ENCODE measurements around the gene CAMK2G.

Gene CAMK2G

DNA sequence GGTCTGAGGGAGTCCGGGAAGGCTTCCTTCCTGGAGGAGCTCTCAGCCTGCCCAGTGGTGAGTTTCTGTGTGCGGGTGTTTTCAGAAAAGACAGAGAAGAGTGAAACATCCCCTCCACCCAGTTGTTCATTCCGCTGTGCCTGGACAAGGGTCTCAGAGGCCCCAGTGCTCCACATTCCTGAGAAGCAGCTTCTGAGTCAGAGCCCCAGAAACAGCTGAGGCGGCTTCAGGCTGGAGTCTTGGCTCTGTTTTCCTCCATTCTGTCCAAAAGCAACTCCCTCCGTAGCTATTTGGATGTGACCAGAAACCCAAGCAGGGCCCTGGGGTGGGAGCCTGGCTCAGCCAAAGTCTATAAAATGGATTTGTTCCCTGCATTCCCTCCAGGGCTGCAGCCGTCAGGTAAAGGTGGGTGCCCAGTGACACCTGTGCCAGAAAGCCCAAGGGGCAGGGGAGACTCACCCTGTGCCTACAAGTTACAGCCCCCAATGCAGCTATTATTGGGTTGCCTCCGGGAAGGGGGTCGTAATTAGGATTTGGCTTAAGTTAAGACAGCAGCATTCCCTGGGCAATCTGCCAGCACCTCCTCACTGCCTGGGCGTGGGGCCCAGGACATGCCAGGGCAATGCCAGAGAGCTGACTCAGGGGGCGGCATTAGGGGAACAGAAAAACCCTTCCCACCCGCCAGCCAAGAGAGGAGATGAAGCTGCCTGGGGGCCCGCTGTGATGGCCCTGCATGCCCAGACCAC, 13.1 kb upstream of the CAMK2G start:
- peak; percentile 83 for ATAC-seq
- TF ChIP-seq, protein P1, sequence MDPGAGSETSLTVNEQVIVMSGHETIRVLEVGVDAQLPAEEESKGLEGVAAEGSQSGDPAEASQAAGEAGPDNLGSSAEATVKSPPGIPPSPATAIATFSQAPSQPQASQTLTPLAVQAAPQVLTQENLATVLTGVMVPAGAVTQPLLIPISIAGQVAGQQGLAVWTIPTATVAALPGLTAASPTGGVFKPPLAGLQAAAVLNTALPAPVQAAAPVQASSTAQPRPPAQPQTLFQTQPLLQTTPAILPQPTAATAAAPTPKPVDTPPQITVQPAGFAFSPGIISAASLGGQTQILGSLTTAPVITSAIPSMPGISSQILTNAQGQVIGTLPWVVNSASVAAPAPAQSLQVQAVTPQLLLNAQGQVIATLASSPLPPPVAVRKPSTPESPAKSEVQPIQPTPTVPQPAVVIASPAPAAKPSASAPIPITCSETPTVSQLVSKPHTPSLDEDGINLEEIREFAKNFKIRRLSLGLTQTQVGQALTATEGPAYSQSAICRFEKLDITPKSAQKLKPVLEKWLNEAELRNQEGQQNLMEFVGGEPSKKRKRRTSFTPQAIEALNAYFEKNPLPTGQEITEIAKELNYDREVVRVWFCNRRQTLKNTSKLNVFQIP (CRISPR knock-in tag; IDR thresholded peaks at IDR 0.05; ENCODE audit: borderline replicate concordance, low read depth): no peak
- TF ChIP-seq ARNTL (CRISPR knock-in tag; IDR thresholded peaks at IDR 0.05; ENCODE audit: borderline replicate concordance, low read depth) (no peak), TCF4 (CRISPR knock-in tag; IDR thresholded peaks at IDR 0.05; ENCODE audit: borderline replicate concordance) (no peak), TOX (CRISPR knock-in tag; IDR thresholded peaks at IDR 0.05; ENCODE audit: borderline replicate concordance) (no peak), OSR1 (CRISPR knock-in tag; IDR thresholded peaks at IDR 0.05) (no peak), ISL1 (CRISPR knock-in tag; IDR thresholded peaks at IDR 0.05) (peak; percentile 46; the same call in 1 of the 2 replicates), CSDC2 (CRISPR knock-in tag; IDR thresholded peaks at IDR 0.05) (peak; percentile 81; the same call in 1 of the 2 replicates)

DNA sequence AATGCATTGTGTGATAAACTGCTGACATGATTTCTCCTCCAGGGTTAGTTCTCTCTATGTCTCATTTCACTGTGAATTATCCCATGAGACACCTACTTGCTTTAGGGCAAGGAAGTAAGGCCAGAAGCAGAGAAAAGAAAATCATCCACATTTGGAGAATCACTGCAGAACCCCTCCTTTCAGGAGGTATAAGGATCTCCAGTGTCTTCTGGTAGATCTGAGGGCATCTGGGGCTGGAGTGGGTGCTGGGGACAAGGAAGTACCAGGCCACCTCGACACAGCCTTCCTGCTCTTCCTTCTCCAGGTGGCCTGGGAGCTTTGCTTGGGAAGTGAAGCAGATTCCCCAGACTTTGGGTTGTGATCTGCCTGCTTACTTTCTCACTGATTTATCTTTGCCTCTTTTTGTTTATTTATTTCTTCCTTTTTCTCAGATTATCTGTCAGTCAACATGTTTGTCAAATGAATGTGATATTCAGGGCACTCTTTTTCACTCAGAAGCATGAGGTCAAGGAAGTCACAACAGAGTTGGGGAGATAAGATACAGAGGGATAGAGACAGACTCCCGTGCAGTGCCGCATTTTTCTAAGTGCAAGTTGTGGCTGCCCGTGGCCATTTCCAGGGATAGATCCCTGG, 12.4 kb upstream of the CAMK2G start:
- TF ChIP-seq, protein P2, sequence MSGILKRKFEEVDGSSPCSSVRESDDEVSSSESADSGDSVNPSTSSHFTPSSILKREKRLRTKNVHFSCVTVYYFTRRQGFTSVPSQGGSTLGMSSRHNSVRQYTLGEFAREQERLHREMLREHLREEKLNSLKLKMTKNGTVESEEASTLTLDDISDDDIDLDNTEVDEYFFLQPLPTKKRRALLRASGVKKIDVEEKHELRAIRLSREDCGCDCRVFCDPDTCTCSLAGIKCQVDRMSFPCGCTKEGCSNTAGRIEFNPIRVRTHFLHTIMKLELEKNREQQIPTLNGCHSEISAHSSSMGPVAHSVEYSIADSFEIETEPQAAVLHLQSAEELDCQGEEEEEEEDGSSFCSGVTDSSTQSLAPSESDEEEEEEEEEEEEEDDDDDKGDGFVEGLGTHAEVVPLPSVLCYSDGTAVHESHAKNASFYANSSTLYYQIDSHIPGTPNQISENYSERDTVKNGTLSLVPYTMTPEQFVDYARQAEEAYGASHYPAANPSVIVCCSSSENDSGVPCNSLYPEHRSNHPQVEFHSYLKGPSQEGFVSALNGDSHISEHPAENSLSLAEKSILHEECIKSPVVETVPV (CRISPR knock-in tag; IDR thresholded peaks at IDR 0.05): no peak
- TF ChIP-seq BACH2 (CRISPR knock-in tag; IDR thresholded peaks at IDR 0.05; ENCODE audit: borderline replicate concordance) (no peak), ZC3H10 (CRISPR knock-in tag; IDR thresholded peaks at IDR 0.05) (no peak), SNAI2 (CRISPR knock-in tag; IDR thresholded peaks at IDR 0.05) (no peak), ZNF8 (CRISPR knock-in tag; IDR thresholded peaks at IDR 0.05) (no peak), TOX (CRISPR knock-in tag; IDR thresholded peaks at IDR 0.05; ENCODE audit: borderline replicate concordance) (no peak), ZNF70 (CRISPR knock-in tag; IDR thresholded peaks at IDR 0.05) (no peak)
- TF ChIP-seq, protein P1 (CRISPR knock-in tag; IDR thresholded peaks at IDR 0.05; ENCODE audit: borderline replicate concordance, low read depth): no peak
- peak; percentile 48; the same call in 2 of the 3 replicates for ATAC-seq

DNA sequence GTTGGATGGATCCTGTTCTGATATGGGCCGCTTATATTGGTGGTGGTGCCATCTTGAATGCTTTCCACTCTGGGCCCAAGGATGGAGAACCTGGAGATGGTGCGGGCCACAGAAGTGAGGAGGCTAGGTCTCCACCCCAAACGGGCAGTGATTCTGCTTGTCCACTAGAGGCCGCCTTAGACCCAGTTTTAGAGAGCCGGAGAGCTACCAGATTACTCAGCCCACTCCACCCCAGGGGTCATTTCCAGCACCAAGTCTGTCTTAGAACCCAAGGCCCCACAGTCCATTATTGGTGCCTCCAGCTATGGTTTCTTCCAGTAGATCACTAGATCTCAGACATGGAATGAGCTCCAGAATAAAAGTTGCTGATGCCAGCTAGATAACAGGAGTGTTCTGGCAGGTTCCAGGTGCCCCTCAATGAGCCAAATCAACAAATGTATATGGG, 11.8 kb upstream of the CAMK2G start:
- peak; percentile 82 for ATAC-seq
- TF ChIP-seq, protein P3, sequence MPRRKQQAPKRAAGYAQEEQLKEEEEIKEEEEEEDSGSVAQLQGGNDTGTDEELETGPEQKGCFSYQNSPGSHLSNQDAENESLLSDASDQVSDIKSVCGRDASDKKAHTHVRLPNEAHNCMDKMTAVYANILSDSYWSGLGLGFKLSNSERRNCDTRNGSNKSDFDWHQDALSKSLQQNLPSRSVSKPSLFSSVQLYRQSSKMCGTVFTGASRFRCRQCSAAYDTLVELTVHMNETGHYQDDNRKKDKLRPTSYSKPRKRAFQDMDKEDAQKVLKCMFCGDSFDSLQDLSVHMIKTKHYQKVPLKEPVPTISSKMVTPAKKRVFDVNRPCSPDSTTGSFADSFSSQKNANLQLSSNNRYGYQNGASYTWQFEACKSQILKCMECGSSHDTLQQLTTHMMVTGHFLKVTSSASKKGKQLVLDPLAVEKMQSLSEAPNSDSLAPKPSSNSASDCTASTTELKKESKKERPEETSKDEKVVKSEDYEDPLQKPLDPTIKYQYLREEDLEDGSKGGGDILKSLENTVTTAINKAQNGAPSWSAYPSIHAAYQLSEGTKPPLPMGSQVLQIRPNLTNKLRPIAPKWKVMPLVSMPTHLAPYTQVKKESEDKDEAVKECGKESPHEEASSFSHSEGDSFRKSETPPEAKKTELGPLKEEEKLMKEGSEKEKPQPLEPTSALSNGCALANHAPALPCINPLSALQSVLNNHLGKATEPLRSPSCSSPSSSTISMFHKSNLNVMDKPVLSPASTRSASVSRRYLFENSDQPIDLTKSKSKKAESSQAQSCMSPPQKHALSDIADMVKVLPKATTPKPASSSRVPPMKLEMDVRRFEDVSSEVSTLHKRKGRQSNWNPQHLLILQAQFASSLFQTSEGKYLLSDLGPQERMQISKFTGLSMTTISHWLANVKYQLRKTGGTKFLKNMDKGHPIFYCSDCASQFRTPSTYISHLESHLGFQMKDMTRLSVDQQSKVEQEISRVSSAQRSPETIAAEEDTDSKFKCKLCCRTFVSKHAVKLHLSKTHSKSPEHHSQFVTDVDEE (CRISPR knock-in tag; IDR thresholded peaks at IDR 0.05): no peak
- TF ChIP-seq BACH2 (CRISPR knock-in tag; IDR thresholded peaks at IDR 0.05; ENCODE audit: borderline replicate concordance): no peak
- TF ChIP-seq ZNF70 (CRISPR knock-in tag; IDR thresholded peaks at IDR 0.05): no peak
- no peak for TF ChIP-seq RARB (CRISPR knock-in tag; IDR thresholded peaks at IDR 0.05)
- TF ChIP-seq ISL1 (CRISPR knock-in tag; IDR thresholded peaks at IDR 0.05): no peak
- no peak for TF ChIP-seq ZFP3 (CRISPR knock-in tag; IDR thresholded peaks at IDR 0.05)
- no peak for TF ChIP-seq ZNF565 (CRISPR knock-in tag; conservative IDR thresholded peaks at IDR 0.05; ENCODE audit: low read depth)
- no peak for TF ChIP-seq ARNTL (CRISPR knock-in tag; IDR thresholded peaks at IDR 0.05; ENCODE audit: borderline replicate concordance, low read depth)
- no peak for TF ChIP-seq ZC3H10 (CRISPR knock-in tag; IDR thresholded peaks at IDR 0.05)
- TF ChIP-seq, protein P4, sequence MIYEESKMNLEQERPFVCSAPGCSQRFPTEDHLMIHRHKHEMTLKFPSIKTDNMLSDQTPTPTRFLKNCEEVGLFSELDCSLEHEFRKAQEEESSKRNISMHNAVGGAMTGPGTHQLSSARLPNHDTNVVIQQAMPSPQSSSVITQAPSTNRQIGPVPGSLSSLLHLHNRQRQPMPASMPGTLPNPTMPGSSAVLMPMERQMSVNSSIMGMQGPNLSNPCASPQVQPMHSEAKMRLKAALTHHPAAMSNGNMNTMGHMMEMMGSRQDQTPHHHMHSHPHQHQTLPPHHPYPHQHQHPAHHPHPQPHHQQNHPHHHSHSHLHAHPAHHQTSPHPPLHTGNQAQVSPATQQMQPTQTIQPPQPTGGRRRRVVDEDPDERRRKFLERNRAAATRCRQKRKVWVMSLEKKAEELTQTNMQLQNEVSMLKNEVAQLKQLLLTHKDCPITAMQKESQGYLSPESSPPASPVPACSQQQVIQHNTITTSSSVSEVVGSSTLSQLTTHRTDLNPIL (CRISPR knock-in tag; IDR thresholded peaks at IDR 0.05; ENCODE audit: low read depth): no peak
- no peak for TF ChIP-seq SNAI2 (CRISPR knock-in tag; IDR thresholded peaks at IDR 0.05)
- no peak for TF ChIP-seq ZFP30 (CRISPR knock-in tag; IDR thresholded peaks at IDR 0.05)
- no peak for TF ChIP-seq GLIS3 (CRISPR knock-in tag; IDR thresholded peaks at IDR 0.05)
- no peak for TF ChIP-seq ESRRG (CRISPR knock-in tag; IDR thresholded peaks at IDR 0.05)
- TF ChIP-seq CSDC2 (CRISPR knock-in tag; IDR thresholded peaks at IDR 0.05): no peak
- no peak for TF ChIP-seq TOX (CRISPR knock-in tag; IDR thresholded peaks at IDR 0.05; ENCODE audit: borderline replicate concordance)
- TF ChIP-seq, protein P5, sequence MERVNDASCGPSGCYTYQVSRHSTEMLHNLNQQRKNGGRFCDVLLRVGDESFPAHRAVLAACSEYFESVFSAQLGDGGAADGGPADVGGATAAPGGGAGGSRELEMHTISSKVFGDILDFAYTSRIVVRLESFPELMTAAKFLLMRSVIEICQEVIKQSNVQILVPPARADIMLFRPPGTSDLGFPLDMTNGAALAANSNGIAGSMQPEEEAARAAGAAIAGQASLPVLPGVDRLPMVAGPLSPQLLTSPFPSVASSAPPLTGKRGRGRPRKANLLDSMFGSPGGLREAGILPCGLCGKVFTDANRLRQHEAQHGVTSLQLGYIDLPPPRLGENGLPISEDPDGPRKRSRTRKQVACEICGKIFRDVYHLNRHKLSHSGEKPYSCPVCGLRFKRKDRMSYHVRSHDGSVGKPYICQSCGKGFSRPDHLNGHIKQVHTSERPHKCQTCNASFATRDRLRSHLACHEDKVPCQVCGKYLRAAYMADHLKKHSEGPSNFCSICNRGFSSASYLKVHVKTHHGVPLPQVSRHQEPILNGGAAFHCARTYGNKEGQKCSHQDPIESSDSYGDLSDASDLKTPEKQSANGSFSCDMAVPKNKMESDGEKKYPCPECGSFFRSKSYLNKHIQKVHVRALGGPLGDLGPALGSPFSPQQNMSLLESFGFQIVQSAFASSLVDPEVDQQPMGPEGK (CRISPR knock-in tag; IDR thresholded peaks at IDR 0.05; ENCODE audit: borderline replicate concordance): no peak
- no peak for TF ChIP-seq ZNF8 (CRISPR knock-in tag; IDR thresholded peaks at IDR 0.05)
- no peak for TF ChIP-seq TCF4 (CRISPR knock-in tag; IDR thresholded peaks at IDR 0.05; ENCODE audit: borderline replicate concordance)
- TF ChIP-seq, protein P1 (CRISPR knock-in tag; IDR thresholded peaks at IDR 0.05; ENCODE audit: borderline replicate concordance, low read depth): no peak
